Prostate gland (tissue), 2 donors: Measurements from ENCODE around the gene SLC25A19. TPM values are rescaled to one million over a fixed set of nuclear protein-coding genes. Genes with fewer than 3 reads are reported as not detected.
"Not testable (repeated sequence)": the region's sequence is repeated elsewhere in the genome, so short reads cannot be mapped to it uniquely, and the experiment has no call there.

ENCODE experiments used
- DNase-seq: peaks from one replicate; pipeline ENCODE4 v3.0.0-alpha.2; 2019; ENCODE audit warnings: low spot score
- H3K27ac ChIP-seq, 2 donors: fragments of 200-600 bp; sonication (generic); 2 replicates each; pipeline ENCODE4 v1.5.1; 2017 to 2019
- H3K27me3 ChIP-seq: fragments of 200-600 bp; sonication (generic); replicated peaks from 2 replicates; pipeline ENCODE4 v1.5.1; 2019; ENCODE audit not compliant: insufficient read depth
- H3K36me3 ChIP-seq, 2 donors: fragments of 200-600 bp; sonication (generic); 1 replicate in 1 of 2; 2 replicates in 1 of 2; pipeline versions ENCODE4 v1.5.1 to v1.8.1; 2017 to 2019
- H3K4me1 ChIP-seq: fragments of 200-600 bp; sonication (generic); replicated peaks from 2 replicates; pipeline ENCODE4 v1.5.1; 2019
- H3K4me3 ChIP-seq, 2 donors: fragments of 200-600 bp; sonication (generic); 2 replicates each; pipeline ENCODE4 v1.5.1; 2017 to 2019
- H3K9me3 ChIP-seq: fragments of 200-600 bp; sonication (generic); 2 replicates; pipeline ENCODE4 v1.5.1; 2017
- POLR2A ChIP-seq: fragments of 450-650 bp; IDR thresholded peaks from one replicate; pipeline ENCODE4 v1.6.1; 2016; ENCODE audit warnings: antibody characterized with exemption, mild to moderate bottlenecking
- POLR2AphosphoS5 ChIP-seq: sonication (generic); formaldehyde crosslinking; IDR thresholded peaks from one replicate; pipeline ENCODE4 v1.6.1; 2017; ENCODE audit warnings: antibody characterized with exemption
- WGBS: methylation state at CpG from one replicate; pipeline ENCODE4 v1.1.5; 2018; 5-methylcytosine and 5-hydroxymethylcytosine counted together
- intact Hi-C: fragments of 100-400 bp; cut with DNase I; formaldehyde crosslinking; loops from one replicate; pipeline ENCODE4 v1.14.2; 2022
- total RNA-seq, 2 donors: library from RNA; depleted of rRNA; stranded (reverse); fragments of >200 nt; gene quantifications; one replicate each; pipeline ENCODE4 v1.1.0, GENCODE V29; 2016
- TF ChIP-seq, protein P1 (sequence below), 4 experiments: fragments of 200-600 bp in 2 of 4; fragments of 450-650 bp in 2 of 4; sonication (generic) in 2 of 4; IDR thresholded peaks; 1 replicate in 3 of 4; 2 replicates in 1 of 4; pipeline ENCODE4 v1.5.1; 2016 to 2019; ENCODE audit warnings: antibody characterized with exemption in 4 of 4, mild to moderate bottlenecking in 2 of 4, moderate library complexity in 2 of 4

Gene SLC25A19
- total RNA-seq, 2 donors from 2014 or later: 5.2 to 15.2 TPM

DNA sequence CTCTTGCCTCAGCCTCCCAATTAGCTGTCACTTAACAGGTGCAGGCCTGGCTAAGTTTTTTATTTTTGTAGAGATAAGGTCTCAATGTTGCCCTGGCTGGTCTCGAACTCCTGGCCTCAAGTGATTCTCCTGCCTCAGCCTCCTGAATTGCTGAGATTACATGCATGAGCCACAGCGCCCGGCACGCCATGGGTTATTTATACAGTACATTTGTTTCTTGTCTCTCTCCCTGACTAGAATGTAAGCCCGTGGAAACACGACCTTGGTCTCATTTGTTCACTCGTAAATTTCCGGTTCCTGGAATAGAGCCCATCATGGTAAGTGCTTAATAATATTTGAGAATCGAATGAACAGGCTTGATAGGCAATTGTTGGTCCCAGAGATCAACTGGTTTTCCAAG, 2.0 kb downstream of the SLC25A19 start:
- no peak for DNase-seq
- Histone ChIP-seq H3K27me3 (no peaks in the 10 kb centered on the region), H3K36me3 (no peaks in the 10 kb centered on the region), H3K9me3 (no peaks in the 10 kb centered on the region), H3K27ac (no peak overlapping the region), H3K4me1 (no peaks in the 10 kb centered on the region), H3K4me3 (no peak overlapping the region)
- TF ChIP-seq, protein P1, sequence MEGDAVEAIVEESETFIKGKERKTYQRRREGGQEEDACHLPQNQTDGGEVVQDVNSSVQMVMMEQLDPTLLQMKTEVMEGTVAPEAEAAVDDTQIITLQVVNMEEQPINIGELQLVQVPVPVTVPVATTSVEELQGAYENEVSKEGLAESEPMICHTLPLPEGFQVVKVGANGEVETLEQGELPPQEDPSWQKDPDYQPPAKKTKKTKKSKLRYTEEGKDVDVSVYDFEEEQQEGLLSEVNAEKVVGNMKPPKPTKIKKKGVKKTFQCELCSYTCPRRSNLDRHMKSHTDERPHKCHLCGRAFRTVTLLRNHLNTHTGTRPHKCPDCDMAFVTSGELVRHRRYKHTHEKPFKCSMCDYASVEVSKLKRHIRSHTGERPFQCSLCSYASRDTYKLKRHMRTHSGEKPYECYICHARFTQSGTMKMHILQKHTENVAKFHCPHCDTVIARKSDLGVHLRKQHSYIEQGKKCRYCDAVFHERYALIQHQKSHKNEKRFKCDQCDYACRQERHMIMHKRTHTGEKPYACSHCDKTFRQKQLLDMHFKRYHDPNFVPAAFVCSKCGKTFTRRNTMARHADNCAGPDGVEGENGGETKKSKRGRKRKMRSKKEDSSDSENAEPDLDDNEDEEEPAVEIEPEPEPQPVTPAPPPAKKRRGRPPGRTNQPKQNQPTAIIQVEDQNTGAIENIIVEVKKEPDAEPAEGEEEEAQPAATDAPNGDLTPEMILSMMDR (IDR thresholded peaks at IDR 0.05): no peak
- no peak for TF ChIP-seq POLR2AphosphoS5
- TF ChIP-seq POLR2A: no peak
- 51% methylated on average over 9 of the region's 9 CpGs for WGBS
- intact Hi-C loops: no loop called here

DNA sequence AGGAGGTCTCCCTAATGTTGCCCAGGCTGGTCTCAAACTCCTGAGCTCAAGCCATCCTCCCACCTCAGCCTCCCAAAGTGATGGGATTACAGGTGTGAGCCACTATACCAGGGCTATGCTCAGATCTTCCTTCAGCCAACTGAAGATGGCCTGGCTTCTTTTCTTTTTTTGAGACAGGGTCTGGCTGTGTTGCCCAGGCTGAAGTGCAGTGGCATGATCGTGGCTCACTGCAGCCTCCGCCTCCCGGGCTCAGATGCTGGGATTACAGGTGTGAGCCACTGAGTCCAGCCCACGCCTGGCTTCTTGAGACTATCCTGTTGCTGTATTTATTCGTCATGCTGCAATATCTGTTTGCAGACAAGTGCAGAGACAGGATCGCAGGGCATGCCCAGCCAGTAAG, 4.1 kb downstream of the SLC25A19 start:
- DNase-seq: no peak
- Histone ChIP-seq H3K9me3 (no peaks in the 10 kb centered on the region), H3K36me3 (no peaks in the 10 kb centered on the region), H3K4me3 (no peak overlapping the region), H3K4me1 (no peaks in the 10 kb centered on the region), H3K27me3 (no peaks in the 10 kb centered on the region), H3K27ac (no peak overlapping the region)
- WGBS: 96% methylated on average over 6 of the region's 6 CpGs
- intact Hi-C loops: no loop called here
- TF ChIP-seq, protein P1 (IDR thresholded peaks at IDR 0.05): no peak
- TF ChIP-seq POLR2AphosphoS5 (no peak), POLR2A (no peak)

DNA sequence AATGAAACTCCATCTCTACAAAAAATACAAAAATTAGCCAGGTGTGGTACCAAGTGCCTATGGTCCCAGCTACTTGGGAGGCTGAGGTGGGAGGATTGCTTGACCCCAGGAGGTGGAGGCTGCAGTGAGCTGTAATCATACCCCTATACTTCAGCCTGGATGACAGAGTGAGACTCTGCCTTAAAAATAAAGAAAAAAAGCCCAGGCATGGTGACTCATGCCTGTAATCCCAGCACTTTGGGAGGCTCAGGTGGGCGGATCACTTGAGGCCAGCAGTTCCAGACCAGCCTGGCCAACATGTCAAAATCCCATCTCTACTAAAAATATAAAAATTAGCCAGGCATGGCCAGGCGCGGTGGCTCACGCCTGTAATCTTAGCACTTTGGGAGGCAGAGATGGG, 9.0 kb downstream of the SLC25A19 start:
- H3K27ac ChIP-seq, intact Hi-C loops, H3K27me3 ChIP-seq, H3K36me3 ChIP-seq, DNase-seq, H3K4me3 ChIP-seq, H3K9me3 ChIP-seq, H3K4me1 ChIP-seq: not testable (repeated sequence)
- 96% methylated on average over 4 of the region's 4 CpGs for WGBS

DNA sequence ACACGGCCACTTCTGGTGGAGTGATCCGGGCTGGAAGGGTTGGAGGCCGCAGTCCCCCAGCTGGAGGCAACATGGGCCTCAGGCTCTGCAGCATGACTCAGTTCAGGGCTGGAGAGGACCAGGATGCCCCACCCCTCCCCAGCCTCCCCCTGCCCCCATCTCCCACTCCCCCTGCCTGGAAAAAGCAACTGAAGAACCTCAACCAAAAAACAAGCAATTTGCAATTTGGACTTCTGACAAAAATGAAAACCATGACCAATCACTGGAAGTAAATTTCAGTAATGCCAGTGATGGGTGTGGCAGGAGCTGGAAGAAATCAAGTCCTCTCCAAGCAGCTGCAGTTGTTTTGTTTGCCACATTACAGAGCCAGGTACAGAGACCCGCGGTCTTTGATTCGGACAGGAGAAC, 11.6 kb downstream of the SLC25A19 start:
- 87% methylated on average over 6 of the region's 6 CpGs for WGBS
- no peak for DNase-seq
- TF ChIP-seq POLR2AphosphoS5 (no peak), POLR2A (no peak)
- TF ChIP-seq, protein P1 (IDR thresholded peaks at IDR 0.05): no peak
- no peaks in the 10 kb centered on the region for H3K9me3 ChIP-seq
- no peak overlapping the region for H3K4me3 ChIP-seq
- H3K36me3 ChIP-seq: no peaks in the 10 kb centered on the region
- intact Hi-C loops: no loop called here
- H3K4me1 ChIP-seq: no peaks in the 10 kb centered on the region
- H3K27me3 ChIP-seq: no peaks in the 10 kb centered on the region
- H3K27ac ChIP-seq: no peak overlapping the region

DNA sequence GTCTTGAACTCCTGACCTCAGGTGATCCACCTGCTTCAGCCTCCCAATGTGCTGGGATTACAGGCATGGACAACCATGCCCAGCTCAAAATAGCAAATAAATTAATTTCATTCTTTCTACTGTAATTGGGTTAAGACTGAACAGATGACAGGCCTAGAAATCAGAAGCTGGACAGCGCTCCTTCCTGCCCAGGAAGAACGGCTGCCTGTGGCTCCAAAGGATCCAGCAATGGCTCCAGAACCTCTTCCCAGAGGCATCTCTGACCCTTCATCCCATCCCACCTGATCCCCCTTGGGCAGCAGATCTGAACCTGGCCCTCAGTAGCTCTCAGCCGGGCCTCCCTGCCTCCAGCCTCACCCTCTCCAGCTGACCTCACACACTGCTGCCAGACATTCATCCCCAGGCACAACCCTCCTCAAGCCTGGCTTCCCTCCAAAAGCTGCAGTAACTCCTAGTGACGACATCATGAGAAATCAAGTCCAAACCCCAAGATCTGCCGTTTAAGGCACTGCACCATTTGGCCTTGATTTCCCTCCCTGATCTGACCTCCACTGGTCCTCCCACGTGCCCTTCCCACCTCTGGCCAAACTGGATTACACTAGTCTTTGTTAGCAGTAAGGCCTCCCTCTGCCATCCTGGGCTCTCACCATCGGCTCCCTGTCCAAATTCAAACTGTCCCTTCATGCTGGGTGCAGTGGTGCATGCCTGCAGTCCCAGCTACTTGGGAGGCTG, 15.1 kb downstream of the SLC25A19 start:
- Histone ChIP-seq H3K36me3 (no peaks in the 10 kb centered on the region), H3K4me1 (peaks cover 5% of the 10 kb centered on the region), H3K9me3 (no peaks in the 10 kb centered on the region), H3K4me3 (no peak overlapping the region), H3K27ac (no peak overlapping the region), H3K27me3 (no peaks in the 10 kb centered on the region)
- no peak for DNase-seq
- intact Hi-C loops: loop anchor here (5.0 kb wide), 1 partner anchor 138 kb away; no protein-coding TSS in a partner anchor
- 73% methylated on average over 7 of the region's 7 CpGs for WGBS
- TF ChIP-seq POLR2AphosphoS5 (no peak), POLR2A (no peak)
- TF ChIP-seq, protein P1 (IDR thresholded peaks at IDR 0.05): no peak
